ENCODE results near the gene POT1.

The POT1 gene

DNA sequence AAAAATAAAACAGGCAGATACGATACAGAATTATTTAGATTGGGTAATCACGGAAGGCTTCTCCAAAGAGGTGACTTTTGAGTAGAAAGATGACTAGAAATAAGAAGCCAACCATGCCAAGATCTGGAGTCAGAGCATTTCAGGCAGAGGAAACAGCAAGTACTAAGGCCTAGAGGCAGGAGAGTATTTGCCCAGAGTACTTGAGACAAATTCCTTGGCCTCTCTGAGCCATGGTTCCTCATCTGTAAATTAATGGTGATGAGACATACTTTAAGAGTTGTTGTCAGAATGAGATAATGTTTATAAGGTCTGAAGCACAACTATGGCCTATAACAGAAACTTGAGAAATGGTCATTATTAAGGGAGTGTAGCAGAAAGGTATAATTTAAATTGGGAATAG is 148.2 kb downstream of the POT1 start:
- no peak overlapping the region for H3K4me3 ChIP-seq (ENCODE audit: control insufficient read depth, low read depth, low read length)
- TF ChIP-seq CTCF (IDR thresholded peaks at IDR 0.05; ENCODE audit: control insufficient read depth, insufficient read depth, low read depth, low read length, missing control alignments), result no peak
- DNase-seq (ENCODE audit: low read depth), result no peak

GRCh38 chr7:124780608-124781007 is 149.0 kb downstream of the POT1 start:
- H3K4me3 ChIP-seq (ENCODE audit: control insufficient read depth, low read depth, low read length), result no peak overlapping the region
- no peak for TF ChIP-seq CTCF (IDR thresholded peaks at IDR 0.05; ENCODE audit: control insufficient read depth, insufficient read depth, low read depth, low read length, missing control alignments)
- DNase-seq (ENCODE audit: low read depth), result no peak

DNA sequence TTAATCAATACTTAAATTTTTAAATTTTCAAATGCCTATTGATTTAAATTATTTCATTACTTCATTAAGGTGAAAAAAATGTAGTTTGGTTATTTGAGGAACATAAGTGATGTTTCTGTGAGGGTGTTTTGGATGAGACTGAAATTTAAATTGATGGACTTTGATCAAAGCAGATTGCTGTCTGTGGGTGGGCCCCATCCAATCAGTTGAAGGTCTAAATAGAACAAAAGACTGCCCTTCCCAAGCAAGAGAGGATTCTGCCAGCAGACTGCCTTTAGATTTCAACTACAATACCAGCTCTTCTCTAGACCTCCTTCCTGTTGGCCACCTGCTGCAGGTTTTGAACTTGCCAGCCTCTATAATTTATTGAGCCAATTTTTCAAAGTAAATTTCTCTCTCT is 149.6 kb downstream of the POT1 start:
- no peak overlapping the region for H3K4me3 ChIP-seq (ENCODE audit: control insufficient read depth, low read depth, low read length)
- no peak for TF ChIP-seq CTCF (IDR thresholded peaks at IDR 0.05; ENCODE audit: control insufficient read depth, insufficient read depth, low read depth, low read length, missing control alignments)
- DNase-seq (ENCODE audit: low read depth), result no peak

DNA sequence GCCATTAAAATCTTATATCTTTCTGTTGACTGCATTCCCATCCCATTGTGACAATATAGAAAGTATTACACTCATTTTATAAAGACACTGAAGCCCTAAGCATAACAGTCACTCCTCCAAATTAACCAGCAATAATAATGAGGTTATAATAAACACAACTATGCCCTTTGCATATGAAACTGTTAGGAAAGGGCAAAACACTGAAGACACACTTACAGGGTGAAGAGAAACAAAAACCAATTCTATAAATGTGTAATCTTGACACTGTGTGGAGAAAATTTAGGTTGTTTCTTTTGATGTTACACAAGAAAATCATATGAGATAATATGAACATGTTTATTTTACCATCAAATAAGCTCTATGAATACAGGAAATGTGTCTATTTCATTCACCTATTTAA is 150.0 kb downstream of the POT1 start:
- DNase-seq (ENCODE audit: low read depth), result no peak
- TF ChIP-seq CTCF (IDR thresholded peaks at IDR 0.05; ENCODE audit: control insufficient read depth, insufficient read depth, low read depth, low read length, missing control alignments), result no peak
- no peak overlapping the region for H3K4me3 ChIP-seq (ENCODE audit: control insufficient read depth, low read depth, low read length)

DNA sequence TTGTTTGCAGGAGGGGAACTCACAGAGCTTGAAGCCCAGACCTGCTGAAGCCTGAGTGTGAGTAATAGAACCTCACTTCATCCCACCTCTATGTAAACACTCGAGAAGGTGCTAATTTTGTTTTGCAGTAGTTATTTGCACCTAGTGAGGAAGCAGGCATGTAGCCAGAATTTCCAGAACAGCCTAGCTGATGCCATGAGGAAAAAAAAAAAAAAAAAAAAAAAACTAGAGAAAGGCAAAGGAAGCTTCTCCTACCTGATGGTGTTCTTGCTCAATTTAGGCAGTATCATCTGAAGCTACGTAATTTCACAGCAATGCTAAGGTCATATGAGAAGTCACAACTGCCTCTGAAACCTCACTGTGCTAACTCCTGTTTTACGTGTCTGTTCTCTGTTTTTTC is 150.4 kb downstream of the POT1 start:
- no peak for DNase-seq (ENCODE audit: low read depth)
- no peak for TF ChIP-seq CTCF (IDR thresholded peaks at IDR 0.05; ENCODE audit: control insufficient read depth, insufficient read depth, low read depth, low read length, missing control alignments)

DNA sequence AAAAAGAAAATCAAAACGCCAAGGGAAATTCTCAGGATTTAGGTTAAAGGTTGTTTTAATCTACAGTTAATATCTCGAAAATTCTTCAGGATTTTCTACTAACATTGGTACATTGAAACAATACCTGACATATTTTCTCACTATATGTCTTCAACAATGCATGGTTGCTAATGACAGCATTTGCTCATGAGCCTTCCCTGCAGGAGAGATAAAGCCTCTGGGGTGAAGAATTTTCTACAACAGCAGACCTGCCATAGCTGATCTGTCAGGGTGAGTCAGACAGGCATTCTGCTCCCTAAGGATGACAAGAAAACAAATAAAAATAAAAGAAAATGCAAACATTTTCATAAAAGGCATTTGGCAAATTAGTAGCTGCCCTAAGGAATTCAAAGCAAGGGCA is 152.4 kb downstream of the POT1 start:
- DNase-seq (ENCODE audit: low read depth), result no peak
- no peak for TF ChIP-seq CTCF (IDR thresholded peaks at IDR 0.05; ENCODE audit: control insufficient read depth, insufficient read depth, low read depth, low read length, missing control alignments)
- H3K4me3 ChIP-seq (ENCODE audit: control insufficient read depth, low read depth, low read length), result no peak overlapping the region

More for the DNA sequence above, 150.4 kb downstream of the POT1 start:
- H3K4me3 ChIP-seq (ENCODE audit: control insufficient read depth, low read depth, low read length), result no peak overlapping the region

DNA sequence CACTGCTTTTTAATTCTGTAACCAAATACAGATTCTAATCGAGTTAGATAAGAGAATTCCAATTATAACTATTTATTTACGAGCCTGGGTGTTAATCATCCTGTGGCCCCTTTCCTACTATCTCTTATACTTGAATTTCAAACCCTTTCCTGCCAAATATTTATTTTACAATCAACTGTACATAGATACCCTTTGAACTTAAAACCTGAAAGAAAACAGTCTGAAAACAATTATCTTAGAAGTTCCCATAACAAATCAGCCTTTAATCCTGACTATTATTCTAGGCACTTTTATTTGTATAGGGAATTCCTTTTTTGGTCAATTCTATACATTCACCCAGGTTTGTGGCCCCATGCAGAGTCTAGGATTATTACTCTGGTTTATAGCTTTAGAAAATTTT is 153.5 kb downstream of the POT1 start:
- no peak overlapping the region for H3K4me3 ChIP-seq (ENCODE audit: control insufficient read depth, low read depth, low read length)
- TF ChIP-seq CTCF (IDR thresholded peaks at IDR 0.05; ENCODE audit: control insufficient read depth, insufficient read depth, low read depth, low read length, missing control alignments), result no peak
- no peak for DNase-seq (ENCODE audit: low read depth)
